HepG2 (cell line): ENCODE data around the gene GPT2. TPM values are rescaled to one million over a fixed set of nuclear protein-coding genes. Genes with fewer than 3 reads are reported as not detected.

Experiments used
- ARID2 ChIP-seq: sonication (generic); formaldehyde crosslinking; IDR thresholded peaks from 2 replicates; pipeline ENCODE4 v1.8.1; 2022; ENCODE audit warnings: mild to moderate bottlenecking, missing genetic modification reagents, borderline replicate concordance
- CENPT ChIP-seq: sonication (generic); formaldehyde crosslinking; IDR thresholded peaks from 2 replicates; pipeline ENCODE4 v1.8.0; 2022; ENCODE audit warnings: low read depth, mild to moderate bottlenecking, moderate library complexity, missing genetic modification reagents
- FOXK1 ChIP-seq: sonication (generic); formaldehyde crosslinking; IDR thresholded peaks from 2 replicates; pipeline ENCODE4 v1.4.0; 2020; ENCODE audit warnings: low read depth, missing genetic modification reagents, borderline replicate concordance
- NFATC3 ChIP-seq: sonication (generic); formaldehyde crosslinking; IDR thresholded peaks from 2 replicates; pipeline ENCODE4 v1.5.1; 2020; ENCODE audit warnings: mild to moderate bottlenecking, missing genetic modification reagents
- POLR2G ChIP-seq: fragments of 200-400 bp; formaldehyde crosslinking; IDR thresholded peaks from 2 replicates; pipeline ENCODE4 v1.6.1; 2018; ENCODE audit warnings: mild to moderate bottlenecking, low read depth, low read length, moderate library complexity
- RARG ChIP-seq: sonication (generic); formaldehyde crosslinking; IDR thresholded peaks from 2 replicates; pipeline ENCODE4 v1.4.0; 2020; ENCODE audit warnings: low read depth, mild to moderate bottlenecking, missing genetic modification reagents
- RBFOX2 ChIP-seq: fragments of 200-400 bp; formaldehyde crosslinking; IDR thresholded peaks from 2 replicates; pipeline ENCODE4 v1.6.1; 2017; ENCODE audit warnings: low read depth, mild to moderate bottlenecking, low read length
- SAFB2 ChIP-seq: sonication (generic); formaldehyde crosslinking; IDR thresholded peaks from 2 replicates; pipeline ENCODE4 v1.5.1; 2020; ENCODE audit warnings: missing genetic modification reagents, low read depth, mild to moderate bottlenecking, borderline replicate concordance
- SALL1 ChIP-seq: sonication (generic); formaldehyde crosslinking; IDR thresholded peaks from 2 replicates; pipeline ENCODE4 v1.8.0; 2022; ENCODE audit warnings: mild to moderate bottlenecking, missing genetic modification reagents
- SRSF1 ChIP-seq: fragments of 200-400 bp; formaldehyde crosslinking; optimal IDR thresholded peaks from 2 replicates; pipeline ENCODE3; 2017; ENCODE audit warnings: mild to moderate bottlenecking, low read depth, low read length, moderate library complexity
- ZBTB20 ChIP-seq: sonication (generic); formaldehyde crosslinking; IDR thresholded peaks from 2 replicates; pipeline ENCODE4 v1.8.1; 2023; ENCODE audit warnings: missing genetic modification reagents, low read depth, mild to moderate bottlenecking, borderline replicate concordance
- ZFY ChIP-seq: sonication (generic); formaldehyde crosslinking; IDR thresholded peaks from 2 replicates; pipeline ENCODE4 v1.4.0; 2020; ENCODE audit warnings: missing genetic modification reagents
- ZNF10 ChIP-seq: sonication (generic); formaldehyde crosslinking; IDR thresholded peaks from 2 replicates; pipeline ENCODE4 v1.4.0; 2020; ENCODE audit warnings: mild to moderate bottlenecking, low read depth, missing genetic modification reagents, borderline replicate concordance
- ZNF24 ChIP-seq: fragments of 450-650 bp; IDR thresholded peaks from 2 replicates; pipeline ENCODE4 v1.6.1; 2017; ENCODE audit warnings: antibody characterized with exemption, mild to moderate bottlenecking
- ZNF567 ChIP-seq: sonication (generic); formaldehyde crosslinking; IDR thresholded peaks from 2 replicates; pipeline ENCODE4 v1.8.1; 2023; ENCODE audit warnings: mild to moderate bottlenecking, missing genetic modification reagents, borderline replicate concordance
- ZNF660 ChIP-seq: sonication (generic); formaldehyde crosslinking; IDR thresholded peaks from 2 replicates; pipeline ENCODE4 v1.5.1; 2020; ENCODE audit warnings: mild to moderate bottlenecking, low read depth, missing genetic modification reagents, borderline replicate concordance
- ZNF713 ChIP-seq: sonication (generic); formaldehyde crosslinking; IDR thresholded peaks from 2 replicates; pipeline ENCODE4 v1.4.0; 2020; ENCODE audit warnings: mild to moderate bottlenecking, missing genetic modification reagents
- polyA plus RNA-seq, 8 experiments: library from polyadenylated mRNA; depleted of rRNA in 3 of 8; stranded (reverse) in 7 of 8; unstranded in 1 of 8; fragments of >200 nt; fragmentation: Illumina TruSeq in 4 of 8; extraction: Trizol in 4 of 8; gene quantifications; 2 replicates each; pipeline versions ENCODE4 v1.2.1 to v1.2.3, GENCODE V29; 2011 to 2016; ENCODE audit warnings: low read depth in 4 of 8, missing spikeins in 1 of 8, mixed read lengths in 1 of 8; ENCODE audit not compliant: insufficient read depth in 1 of 8
- total RNA-seq, 5 experiments: library from RNA; depleted of rRNA; stranded (reverse); fragments of >200 nt; fragmentation: Illumina TruSeq; extraction: Trizol; gene quantifications; 2 replicates each; pipeline ENCODE4 v1.2.3, GENCODE V29; 2016; ENCODE audit warnings: low read depth in 1 of 5
- TF ChIP-seq, protein P1 (sequence below): sonication (generic); formaldehyde crosslinking; IDR thresholded peaks from 2 replicates; pipeline ENCODE4 v1.4.0; 2020; ENCODE audit warnings: missing genetic modification reagents
- TF ChIP-seq, protein P2 (sequence below): sonication (generic); formaldehyde crosslinking; IDR thresholded peaks from 2 replicates; pipeline ENCODE4 v1.5.0; 2020; ENCODE audit warnings: missing genetic modification reagents
- TF ChIP-seq, protein P3 (sequence below): sonication (generic); formaldehyde crosslinking; IDR thresholded peaks from 2 replicates; pipeline ENCODE4 v1.5.0; 2020; ENCODE audit warnings: mild to moderate bottlenecking, missing genetic modification reagents
- TF ChIP-seq, protein P4 (sequence below): sonication (generic); formaldehyde crosslinking; conservative IDR thresholded peaks from 2 replicates; pipeline ENCODE4 v1.4.0; 2020; ENCODE audit warnings: missing genetic modification reagents
- TF ChIP-seq, protein P5 (sequence below): sonication (generic); formaldehyde crosslinking; IDR thresholded peaks from 2 replicates; pipeline ENCODE4 v1.8.0; 2022; ENCODE audit warnings: mild to moderate bottlenecking, missing genetic modification reagents

GPT2 gene
- total and polyA plus RNA-seq, 2 of the 13 experiments (the other 11 are each of a cell fraction or from before 2014, with no cell fraction given), result 138 to 267 TPM

DNA sequence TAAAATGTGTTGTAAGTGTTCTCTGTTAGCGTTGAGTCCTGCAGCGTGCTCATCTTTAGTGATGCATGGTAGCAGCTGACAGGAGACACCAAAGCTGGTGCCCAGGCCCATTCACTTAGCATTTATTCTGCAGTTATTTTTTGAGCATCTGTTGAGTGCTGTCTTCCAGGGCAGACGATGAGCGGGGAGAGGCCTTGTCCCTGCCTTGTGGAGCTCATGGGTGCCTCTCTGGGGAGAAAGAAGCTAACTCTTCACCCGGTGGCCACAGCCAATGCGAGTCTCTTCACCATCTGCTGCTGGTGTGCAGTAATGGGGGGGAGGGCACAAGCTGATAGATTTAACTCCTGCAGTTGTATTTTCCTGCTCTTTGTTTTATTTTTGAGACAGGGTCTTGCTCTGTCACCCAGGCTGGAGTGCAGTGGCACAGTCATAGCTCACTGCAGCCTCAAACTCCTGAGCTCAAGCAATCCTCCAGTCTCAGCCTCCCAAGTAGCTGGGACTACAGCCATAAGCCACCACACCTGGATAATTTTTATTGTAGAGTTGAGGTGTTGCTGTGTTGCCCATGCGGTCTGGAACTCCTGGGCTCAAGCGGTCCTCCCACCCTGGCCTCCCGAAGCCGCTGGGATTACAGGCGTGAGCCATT lies 30.5 kb downstream of the GPT2 start (continued):
- TF ChIP-seq, protein P1, sequence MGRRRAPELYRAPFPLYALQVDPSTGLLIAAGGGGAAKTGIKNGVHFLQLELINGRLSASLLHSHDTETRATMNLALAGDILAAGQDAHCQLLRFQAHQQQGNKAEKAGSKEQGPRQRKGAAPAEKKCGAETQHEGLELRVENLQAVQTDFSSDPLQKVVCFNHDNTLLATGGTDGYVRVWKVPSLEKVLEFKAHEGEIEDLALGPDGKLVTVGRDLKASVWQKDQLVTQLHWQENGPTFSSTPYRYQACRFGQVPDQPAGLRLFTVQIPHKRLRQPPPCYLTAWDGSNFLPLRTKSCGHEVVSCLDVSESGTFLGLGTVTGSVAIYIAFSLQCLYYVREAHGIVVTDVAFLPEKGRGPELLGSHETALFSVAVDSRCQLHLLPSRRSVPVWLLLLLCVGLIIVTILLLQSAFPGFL (CRISPR knock-in tag), result no peak
- no peak for TF ChIP-seq SRSF1
- TF ChIP-seq ZNF713 (CRISPR knock-in tag), result no peak
- no peak for TF ChIP-seq ZNF567 (CRISPR knock-in tag)
- no peak for TF ChIP-seq FOXK1
- no peak for TF ChIP-seq RARG (CRISPR knock-in tag)
- TF ChIP-seq, protein P2, sequence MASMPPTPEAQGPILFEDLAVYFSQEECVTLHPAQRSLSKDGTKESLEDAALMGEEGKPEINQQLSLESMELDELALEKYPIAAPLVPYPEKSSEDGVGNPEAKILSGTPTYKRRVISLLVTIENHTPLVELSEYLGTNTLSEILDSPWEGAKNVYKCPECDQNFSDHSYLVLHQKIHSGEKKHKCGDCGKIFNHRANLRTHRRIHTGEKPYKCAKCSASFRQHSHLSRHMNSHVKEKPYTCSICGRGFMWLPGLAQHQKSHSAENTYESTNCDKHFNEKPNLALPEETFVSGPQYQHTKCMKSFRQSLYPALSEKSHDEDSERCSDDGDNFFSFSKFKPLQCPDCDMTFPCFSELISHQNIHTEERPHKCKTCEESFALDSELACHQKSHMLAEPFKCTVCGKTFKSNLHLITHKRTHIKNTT, result no peak
- TF ChIP-seq SALL1, result 0 out of 2 replicates have a peak, but pooled peaks have one; percentile 7
- TF ChIP-seq CENPT (CRISPR knock-in tag), result no peak
- peak; percentile 36; the same call in 1 of the 2 replicates for TF ChIP-seq RBFOX2
- no peak for TF ChIP-seq ZNF10
- TF ChIP-seq, protein P3, sequence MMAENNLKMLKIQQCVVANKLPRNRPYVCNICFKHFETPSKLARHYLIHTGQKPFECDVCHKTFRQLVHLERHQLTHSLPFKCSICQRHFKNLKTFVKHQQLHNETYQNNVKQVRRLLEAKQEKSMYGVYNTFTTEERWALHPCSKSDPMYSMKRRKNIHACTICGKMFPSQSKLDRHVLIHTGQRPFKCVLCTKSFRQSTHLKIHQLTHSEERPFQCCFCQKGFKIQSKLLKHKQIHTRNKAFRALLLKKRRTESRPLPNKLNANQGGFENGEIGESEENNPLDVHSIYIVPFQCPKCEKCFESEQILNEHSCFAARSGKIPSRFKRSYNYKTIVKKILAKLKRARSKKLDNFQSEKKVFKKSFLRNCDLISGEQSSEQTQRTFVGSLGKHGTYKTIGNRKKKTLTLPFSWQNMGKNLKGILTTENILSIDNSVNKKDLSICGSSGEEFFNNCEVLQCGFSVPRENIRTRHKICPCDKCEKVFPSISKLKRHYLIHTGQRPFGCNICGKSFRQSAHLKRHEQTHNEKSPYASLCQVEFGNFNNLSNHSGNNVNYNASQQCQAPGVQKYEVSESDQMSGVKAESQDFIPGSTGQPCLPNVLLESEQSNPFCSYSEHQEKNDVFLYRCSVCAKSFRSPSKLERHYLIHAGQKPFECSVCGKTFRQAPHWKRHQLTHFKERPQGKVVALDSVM (CRISPR knock-in tag), result peak; percentile 74
- TF ChIP-seq ZFY (CRISPR knock-in tag), result no peak
- no peak for TF ChIP-seq NFATC3 (CRISPR knock-in tag)
- TF ChIP-seq, protein P4, sequence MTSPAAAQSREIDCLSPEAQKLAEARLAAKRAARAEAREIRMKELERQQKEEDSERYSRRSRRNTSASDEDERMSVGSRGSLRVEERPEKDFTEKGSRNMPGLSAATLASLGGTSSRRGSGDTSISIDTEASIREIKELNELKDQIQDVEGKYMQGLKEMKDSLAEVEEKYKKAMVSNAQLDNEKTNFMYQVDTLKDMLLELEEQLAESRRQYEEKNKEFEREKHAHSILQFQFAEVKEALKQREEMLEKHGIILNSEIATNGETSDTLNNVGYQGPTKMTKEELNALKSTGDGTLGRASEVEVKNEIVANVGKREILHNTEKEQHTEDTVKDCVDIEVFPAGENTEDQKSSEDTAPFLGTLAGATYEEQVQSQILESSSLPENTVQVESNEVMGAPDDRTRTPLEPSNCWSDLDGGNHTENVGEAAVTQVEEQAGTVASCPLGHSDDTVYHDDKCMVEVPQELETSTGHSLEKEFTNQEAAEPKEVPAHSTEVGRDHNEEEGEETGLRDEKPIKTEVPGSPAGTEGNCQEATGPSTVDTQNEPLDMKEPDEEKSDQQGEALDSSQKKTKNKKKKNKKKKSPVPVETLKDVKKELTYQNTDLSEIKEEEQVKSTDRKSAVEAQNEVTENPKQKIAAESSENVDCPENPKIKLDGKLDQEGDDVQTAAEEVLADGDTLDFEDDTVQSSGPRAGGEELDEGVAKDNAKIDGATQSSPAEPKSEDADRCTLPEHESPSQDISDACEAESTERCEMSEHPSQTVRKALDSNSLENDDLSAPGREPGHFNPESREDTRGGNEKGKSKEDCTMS (CRISPR knock-in tag), result no peak
- TF ChIP-seq ZNF660 (CRISPR knock-in tag), result no peak
- no peak for TF ChIP-seq ZBTB20
- TF ChIP-seq, protein P5, sequence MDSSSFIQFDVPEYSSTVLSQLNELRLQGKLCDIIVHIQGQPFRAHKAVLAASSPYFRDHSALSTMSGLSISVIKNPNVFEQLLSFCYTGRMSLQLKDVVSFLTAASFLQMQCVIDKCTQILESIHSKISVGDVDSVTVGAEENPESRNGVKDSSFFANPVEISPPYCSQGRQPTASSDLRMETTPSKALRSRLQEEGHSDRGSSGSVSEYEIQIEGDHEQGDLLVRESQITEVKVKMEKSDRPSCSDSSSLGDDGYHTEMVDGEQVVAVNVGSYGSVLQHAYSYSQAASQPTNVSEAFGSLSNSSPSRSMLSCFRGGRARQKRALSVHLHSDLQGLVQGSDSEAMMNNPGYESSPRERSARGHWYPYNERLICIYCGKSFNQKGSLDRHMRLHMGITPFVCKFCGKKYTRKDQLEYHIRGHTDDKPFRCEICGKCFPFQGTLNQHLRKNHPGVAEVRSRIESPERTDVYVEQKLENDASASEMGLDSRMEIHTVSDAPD (CRISPR knock-in tag), result no peak
- TF ChIP-seq SAFB2, result no peak
- peak; percentile 58; the same call in 1 of the 2 replicates for TF ChIP-seq POLR2G
- TF ChIP-seq ZNF24, result no peak
- TF ChIP-seq ARID2 (CRISPR knock-in tag), result no peak
